HUDEP-2 (cell line): ENCODE results near the gene EDARADD.
"Not testable (repeated sequence)": the region's sequence is repeated elsewhere in the genome, so short reads cannot be mapped to it uniquely, and the experiment has no call there.

ENCODE experiments used
- DNase-seq, 76 experiments: peaks; one replicate each; lab custom pipeline; 2025; ENCODE audit not compliant: unreplicated experiment in 76 of 76; lab: John Stamatoyannopoulos, UW

EDARADD gene

GRCh38 chr1:236426215-236426614, 32.1 kb downstream of the EDARADD start:
- peak in 1 of 76 experiments; percentile 3 for DNase-seq

GRCh38 chr1:236429715-236430274, 35.7 kb downstream of the EDARADD start:
- DNase-seq: no peak

- no peak for DNase-seq
Measured at GRCh38 chr1:236433819-236434315, 39.8 kb downstream of the EDARADD start.

- DNase-seq: no peak
Measured at GRCh38 chr1:236438614-236439013, 44.5 kb downstream of the EDARADD start.

GRCh38 chr1:236440373-236440772, 46.3 kb downstream of the EDARADD start:
- DNase-seq: no peak

GRCh38 chr1:236450779-236451178, 56.7 kb downstream of the EDARADD start:
- no peak for DNase-seq

GRCh38 chr1:236451796-236452373, 57.8 kb downstream of the EDARADD start:
- DNase-seq: peak in 42 of 76 experiments; percentile 1 to 58 (median 20)

GRCh38 chr1:236455243-236455642, 61.2 kb downstream of the EDARADD start:
- no peak for DNase-seq

- no peak for DNase-seq
Measured at GRCh38 chr1:236457775-236458174, 63.7 kb downstream of the EDARADD start.

GRCh38 chr1:236458996-236459395, 64.9 kb downstream of the EDARADD start:
- no peak for DNase-seq

- no peak for DNase-seq
Measured at GRCh38 chr1:236460103-236460502, 66.0 kb downstream of the EDARADD start.

GRCh38 chr1:236464197-236464596, 70.1 kb downstream of the EDARADD start:
- DNase-seq: not testable (repeated sequence)

- DNase-seq: no peak
Measured at GRCh38 chr1:236465231-236465958, 71.3 kb downstream of the EDARADD start.

- DNase-seq: no peak
Measured at GRCh38 chr1:236465959-236466303, 71.8 kb downstream of the EDARADD start.

GRCh38 chr1:236467327-236467641, 73.2 kb downstream of the EDARADD start:
- DNase-seq: no peak

- DNase-seq: no peak
Measured at GRCh38 chr1:236468625-236469024, 74.5 kb downstream of the EDARADD start.

- no peak for DNase-seq
Measured at GRCh38 chr1:236469466-236469865, 75.4 kb downstream of the EDARADD start.

- no peak for DNase-seq
Measured at GRCh38 chr1:236471096-236471495, 77.0 kb downstream of the EDARADD start.

GRCh38 chr1:236471653-236472052, 77.6 kb downstream of the EDARADD start:
- DNase-seq: no peak

GRCh38 chr1:236472850-236473788, 79.0 kb downstream of the EDARADD start:
- DNase-seq: no peak

- no peak for DNase-seq
Measured at GRCh38 chr1:236476019-236476418, 81.9 kb downstream of the EDARADD start.
